Liver (tissue), 9 donors: ENCODE results near the gene SIGLEC1. TPM values are rescaled to one million over a fixed set of nuclear protein-coding genes. Genes with fewer than 3 reads are reported as not detected.

ENCODE experiments used
- DNase-seq: peaks from one replicate; pipeline ENCODE4 v3.0.0-alpha.2; 2017; ENCODE audit warnings: low spot score
- H3K27ac ChIP-seq, 2 donors: one replicate each; pipeline ENCODE4 v1.7.0; 2013; ENCODE audit warnings: inconsistent platforms in 2 of 2, low read length in 2 of 2, control low read depth in 1 of 2, low read depth in 1 of 2, mild to moderate bottlenecking in 1 of 2
- H3K27me3 ChIP-seq, 4 donors: one replicate each; pipeline versions ENCODE4 v1.6.1 to v1.7.0; 2013; ENCODE audit warnings: low read length in 3 of 4, inconsistent platforms in 1 of 4, mild to moderate bottlenecking in 1 of 4, moderate library complexity in 1 of 4; ENCODE audit not compliant: control insufficient read depth in 4 of 4, insufficient read depth in 4 of 4
- H3K36me3 ChIP-seq, 4 donors: one replicate each; pipeline versions ENCODE4 v1.6.1 to v1.7.0; 2013; ENCODE audit warnings: low read length in 3 of 4, mild to moderate bottlenecking in 3 of 4, low read depth in 1 of 4, moderate library complexity in 1 of 4; ENCODE audit not compliant: control insufficient read depth in 4 of 4, insufficient read depth in 3 of 4
- H3K4me1 ChIP-seq, 4 donors: one replicate each; pipeline versions ENCODE4 v1.6.1 to v1.7.0; 2013; ENCODE audit warnings: low read length in 3 of 4, mild to moderate bottlenecking in 3 of 4, moderate library complexity in 1 of 4; ENCODE audit not compliant: control insufficient read depth in 4 of 4, insufficient read depth in 4 of 4
- H3K4me3 ChIP-seq, 3 donors: one replicate each; pipeline versions ENCODE4 v1.6.1 to v1.7.0; 2013; ENCODE audit warnings: low read length in 3 of 3, control low read depth in 1 of 3, low read depth in 1 of 3, mild to moderate bottlenecking in 1 of 3
- H3K9ac ChIP-seq, 2 donors: one replicate each; pipeline ENCODE4 v1.7.0; 2013; ENCODE audit warnings: low read length in 2 of 2, mild to moderate bottlenecking in 2 of 2, moderate library complexity in 2 of 2, control low read depth in 1 of 2, low read depth in 1 of 2
- H3K9me3 ChIP-seq, 4 donors: one replicate each; pipeline versions ENCODE4 v1.6.1 to v1.7.0; 2013; ENCODE audit warnings: low read length in 3 of 4; ENCODE audit not compliant: control insufficient read depth in 4 of 4
- EGR1 ChIP-seq, 2 donors: IDR thresholded peaks; 2 replicates each; pipeline ENCODE4 v1.6.1; 2016 to 2018; ENCODE audit warnings: antibody characterized with exemption in 2 of 2, low read depth in 2 of 2
- FOXA2 ChIP-seq: IDR thresholded peaks from 2 replicates; pipeline ENCODE4 v1.6.1; 2016; ENCODE audit warnings: antibody characterized with exemption
- GABPA ChIP-seq, 2 donors: IDR thresholded peaks in 1 of 2; conservative IDR thresholded peaks in 1 of 2; 2 replicates each; pipeline ENCODE4 v1.6.1; 2016; ENCODE audit warnings: antibody characterized with exemption in 2 of 2, mild to moderate bottlenecking in 1 of 2, moderate library complexity in 1 of 2
- HNF4A ChIP-seq, 2 donors: conservative IDR thresholded peaks; 2 replicates each; pipeline ENCODE4 v1.6.1; 2016; ENCODE audit warnings: antibody characterized with exemption in 2 of 2, mild to moderate bottlenecking in 2 of 2
- HNF4G ChIP-seq: IDR thresholded peaks from 2 replicates; pipeline ENCODE4 v1.6.1; 2016; ENCODE audit warnings: antibody characterized with exemption
- JUND ChIP-seq, 2 donors: IDR thresholded peaks; 2 replicates each; pipeline ENCODE4 v1.6.1; 2016; ENCODE audit warnings: antibody characterized with exemption in 2 of 2
- RAD21 ChIP-seq, 2 donors: IDR thresholded peaks; 2 replicates each; pipeline ENCODE4 v1.6.1; 2016; ENCODE audit warnings: antibody characterized with exemption in 2 of 2, mild to moderate bottlenecking in 2 of 2
- RXRA ChIP-seq, 2 donors: IDR thresholded peaks; 2 replicates each; pipeline ENCODE4 v1.6.1; 2017 to 2018; ENCODE audit warnings: antibody characterized with exemption in 2 of 2, mild to moderate bottlenecking in 1 of 2
- SP1 ChIP-seq: IDR thresholded peaks from 2 replicates; pipeline ENCODE4 v1.6.1; 2018; ENCODE audit warnings: antibody characterized with exemption, mild to moderate bottlenecking
- TAF1 ChIP-seq: conservative IDR thresholded peaks from 2 replicates; pipeline ENCODE4 v1.6.1; 2016; ENCODE audit warnings: antibody characterized with exemption, mild to moderate bottlenecking
- YY1 ChIP-seq: IDR thresholded peaks from 2 replicates; pipeline ENCODE4 v1.6.1; 2016; ENCODE audit warnings: antibody characterized with exemption, mild to moderate bottlenecking
- WGBS: extraction: QIAGEN DNeasy Blood & Tissue Kit; methylation state at CpG from one replicate; pipeline ENCODE4 v1.1.7; 2013; 5-methylcytosine and 5-hydroxymethylcytosine counted together
- polyA plus RNA-seq, 2 donors: library from polyadenylated mRNA; stranded (reverse) in 1 of 2; unstranded in 1 of 2; fragments of 200-250 nt in 1 of 2; fragments of >200 nt in 1 of 2; fragmentation: Nextera tagmentation in 1 of 2; extraction: Ambion mirVana in 1 of 2; gene quantifications; one replicate each; pipeline versions ENCODE4 v1.2.1 to v1.2.3, GENCODE V29; 2013 to 2015
- total RNA-seq, 2 donors: library from RNA; depleted of rRNA; stranded (reverse); fragments of >200 nt; gene quantifications; one replicate each; pipeline ENCODE4 v1.2.3, GENCODE V29; 2014
- TF ChIP-seq, protein P1 (sequence below): fragments of 150-350 bp; IDR thresholded peaks from 2 replicates; pipeline ENCODE4 v1.5.1; 2017; ENCODE audit warnings: improper control_type of control experiment, low read depth, low read length; ENCODE audit not compliant: missing input control
- TF ChIP-seq, protein P2 (sequence below): IDR thresholded peaks from 2 replicates; pipeline ENCODE4 v1.6.1; 2016; ENCODE audit warnings: antibody characterized with exemption
- TF ChIP-seq, protein P3 (sequence below): IDR thresholded peaks from 2 replicates; pipeline ENCODE4 v1.6.1; 2016; ENCODE audit warnings: antibody characterized with exemption, mild to moderate bottlenecking
- donor health status: healthy.
- donor health status: healthy.
- donor health status: healthy.
- donor health status: healthy.
- donor health status: healthy.

Gene SIGLEC1
- total and polyA plus RNA-seq, 4 donors, result 2.3 to 7.8 (median 7.1) TPM

DNA sequence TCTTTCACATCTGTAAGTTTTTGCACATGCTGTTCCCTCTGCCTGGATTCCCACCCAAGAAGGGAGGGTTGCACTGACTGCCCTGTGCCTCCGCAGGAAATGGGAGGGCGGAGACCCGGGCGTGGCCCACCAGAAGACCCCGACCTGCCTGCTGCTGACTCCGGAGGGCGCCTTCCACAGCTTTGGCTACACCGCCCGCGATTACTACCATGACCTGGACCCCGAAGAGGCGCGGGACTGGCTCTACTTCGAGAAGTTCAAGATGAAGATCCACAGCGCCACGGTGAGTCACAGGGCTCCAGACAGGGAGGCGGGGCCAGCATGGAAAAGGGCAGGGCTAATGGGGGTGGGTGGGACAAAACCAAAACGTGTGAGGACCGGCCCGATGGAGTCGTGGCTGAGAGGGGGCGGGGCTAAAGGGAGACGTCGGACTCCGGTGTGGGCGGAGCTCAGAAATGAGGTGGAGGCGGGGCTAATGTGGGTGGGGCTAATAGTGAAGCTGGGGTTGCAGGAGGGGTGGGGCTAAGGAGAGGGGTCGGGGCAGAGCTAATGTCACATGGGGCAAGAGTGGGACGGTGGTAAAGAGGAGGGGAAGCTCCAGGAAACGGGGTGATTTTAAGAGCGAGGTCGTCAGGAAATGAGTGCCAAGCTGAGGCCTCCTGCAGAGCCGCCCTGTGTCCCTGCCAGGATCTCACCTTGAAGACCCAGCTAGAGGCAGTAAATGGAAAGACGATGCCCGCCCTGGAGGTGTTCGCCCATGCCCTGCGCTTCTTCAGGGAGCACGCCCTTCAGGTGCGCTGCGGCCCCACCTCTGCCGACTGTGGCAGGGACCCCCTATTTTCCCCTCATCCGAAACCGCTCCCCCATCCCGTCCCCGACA is 32.6 kb upstream of the SIGLEC1 start:
- no peak for TF ChIP-seq HNF4G
- no peak for TF ChIP-seq RXRA (IDR thresholded peaks at IDR 0.05)
- TF ChIP-seq, protein P1, sequence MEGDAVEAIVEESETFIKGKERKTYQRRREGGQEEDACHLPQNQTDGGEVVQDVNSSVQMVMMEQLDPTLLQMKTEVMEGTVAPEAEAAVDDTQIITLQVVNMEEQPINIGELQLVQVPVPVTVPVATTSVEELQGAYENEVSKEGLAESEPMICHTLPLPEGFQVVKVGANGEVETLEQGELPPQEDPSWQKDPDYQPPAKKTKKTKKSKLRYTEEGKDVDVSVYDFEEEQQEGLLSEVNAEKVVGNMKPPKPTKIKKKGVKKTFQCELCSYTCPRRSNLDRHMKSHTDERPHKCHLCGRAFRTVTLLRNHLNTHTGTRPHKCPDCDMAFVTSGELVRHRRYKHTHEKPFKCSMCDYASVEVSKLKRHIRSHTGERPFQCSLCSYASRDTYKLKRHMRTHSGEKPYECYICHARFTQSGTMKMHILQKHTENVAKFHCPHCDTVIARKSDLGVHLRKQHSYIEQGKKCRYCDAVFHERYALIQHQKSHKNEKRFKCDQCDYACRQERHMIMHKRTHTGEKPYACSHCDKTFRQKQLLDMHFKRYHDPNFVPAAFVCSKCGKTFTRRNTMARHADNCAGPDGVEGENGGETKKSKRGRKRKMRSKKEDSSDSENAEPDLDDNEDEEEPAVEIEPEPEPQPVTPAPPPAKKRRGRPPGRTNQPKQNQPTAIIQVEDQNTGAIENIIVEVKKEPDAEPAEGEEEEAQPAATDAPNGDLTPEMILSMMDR, result no peak
- no peak for TF ChIP-seq FOXA2
- TF ChIP-seq EGR1 (IDR thresholded peaks at IDR 0.05; ENCODE audit: low read depth in 2 of 2), result no peak
- TF ChIP-seq TAF1, result no peak
- TF ChIP-seq SP1, result no peak
- TF ChIP-seq HNF4A (conservative IDR thresholded peaks at IDR 0.05), result no peak
- Histone ChIP-seq H3K9ac (no peak overlapping the region), H3K9me3 (no peaks in the 10 kb centered on the region), H3K36me3 (no peaks in the 10 kb centered on the region), H3K4me3 (peak overlapping the region in 1 of 3 donors; percentile 1), H3K4me1 (peaks cover 0 to 5% (median 2%) of the 10 kb centered on the region in 4 donors), H3K27me3 (no peaks in the 10 kb centered on the region), H3K27ac (no peak overlapping the region)
- peak; percentile 84 for DNase-seq
- WGBS, result 27% methylated on average over 45 of the region's 45 CpGs

DNA sequence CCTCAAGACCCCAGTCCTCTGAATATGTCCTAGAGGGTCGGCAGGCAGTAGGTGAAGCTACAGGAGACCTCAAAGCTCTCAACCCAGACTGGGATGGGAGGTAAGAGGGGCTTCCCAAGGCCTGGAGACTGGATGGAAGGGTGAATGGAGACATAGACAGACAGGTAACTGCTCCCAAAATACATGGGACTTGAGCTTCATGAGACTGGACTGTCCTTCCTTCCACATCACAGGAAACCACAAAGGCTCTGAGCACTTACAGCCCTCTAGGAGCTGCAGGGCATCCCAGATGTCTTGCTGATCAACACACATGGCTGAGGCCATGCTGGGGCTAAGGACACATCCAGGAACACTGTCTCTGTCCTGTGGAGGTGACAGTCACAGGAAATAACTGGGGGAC is 31.6 kb upstream of the SIGLEC1 start:
- DNase-seq, result no peak
- peaks cover under 1 to 5% (median 2%) of the 10 kb centered on the region in 4 donors for H3K4me1 ChIP-seq
- H3K27me3 ChIP-seq, result no peaks in the 10 kb centered on the region
- no peak overlapping the region for H3K4me3 ChIP-seq
- WGBS, result 82% methylated on average over 1 of the region's 1 CpG
- no peaks in the 10 kb centered on the region for H3K9me3 ChIP-seq
- H3K9ac ChIP-seq, result no peak overlapping the region
- no peaks in the 10 kb centered on the region for H3K36me3 ChIP-seq
- no peak overlapping the region for H3K27ac ChIP-seq
- TF ChIP-seq SP1 (no peak), YY1 (no peak), RAD21 (IDR thresholded peaks at IDR 0.05) (no peak), TAF1 (no peak), GABPA (IDR thresholded peaks at IDR 0.05 in 1 of 2, conservative IDR thresholded peaks at IDR 0.05 in 1 of 2) (no peak), RXRA (IDR thresholded peaks at IDR 0.05) (no peak), JUND (IDR thresholded peaks at IDR 0.05) (no peak), FOXA2 (no peak)
- TF ChIP-seq, protein P2, sequence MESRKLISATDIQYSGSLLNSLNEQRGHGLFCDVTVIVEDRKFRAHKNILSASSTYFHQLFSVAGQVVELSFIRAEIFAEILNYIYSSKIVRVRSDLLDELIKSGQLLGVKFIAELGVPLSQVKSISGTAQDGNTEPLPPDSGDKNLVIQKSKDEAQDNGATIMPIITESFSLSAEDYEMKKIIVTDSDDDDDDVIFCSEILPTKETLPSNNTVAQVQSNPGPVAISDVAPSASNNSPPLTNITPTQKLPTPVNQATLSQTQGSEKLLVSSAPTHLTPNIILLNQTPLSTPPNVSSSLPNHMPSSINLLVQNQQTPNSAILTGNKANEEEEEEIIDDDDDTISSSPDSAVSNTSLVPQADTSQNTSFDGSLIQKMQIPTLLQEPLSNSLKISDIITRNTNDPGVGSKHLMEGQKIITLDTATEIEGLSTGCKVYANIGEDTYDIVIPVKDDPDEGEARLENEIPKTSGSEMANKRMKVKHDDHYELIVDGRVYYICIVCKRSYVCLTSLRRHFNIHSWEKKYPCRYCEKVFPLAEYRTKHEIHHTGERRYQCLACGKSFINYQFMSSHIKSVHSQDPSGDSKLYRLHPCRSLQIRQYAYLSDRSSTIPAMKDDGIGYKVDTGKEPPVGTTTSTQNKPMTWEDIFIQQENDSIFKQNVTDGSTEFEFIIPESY, result no peak
- TF ChIP-seq, protein P3, sequence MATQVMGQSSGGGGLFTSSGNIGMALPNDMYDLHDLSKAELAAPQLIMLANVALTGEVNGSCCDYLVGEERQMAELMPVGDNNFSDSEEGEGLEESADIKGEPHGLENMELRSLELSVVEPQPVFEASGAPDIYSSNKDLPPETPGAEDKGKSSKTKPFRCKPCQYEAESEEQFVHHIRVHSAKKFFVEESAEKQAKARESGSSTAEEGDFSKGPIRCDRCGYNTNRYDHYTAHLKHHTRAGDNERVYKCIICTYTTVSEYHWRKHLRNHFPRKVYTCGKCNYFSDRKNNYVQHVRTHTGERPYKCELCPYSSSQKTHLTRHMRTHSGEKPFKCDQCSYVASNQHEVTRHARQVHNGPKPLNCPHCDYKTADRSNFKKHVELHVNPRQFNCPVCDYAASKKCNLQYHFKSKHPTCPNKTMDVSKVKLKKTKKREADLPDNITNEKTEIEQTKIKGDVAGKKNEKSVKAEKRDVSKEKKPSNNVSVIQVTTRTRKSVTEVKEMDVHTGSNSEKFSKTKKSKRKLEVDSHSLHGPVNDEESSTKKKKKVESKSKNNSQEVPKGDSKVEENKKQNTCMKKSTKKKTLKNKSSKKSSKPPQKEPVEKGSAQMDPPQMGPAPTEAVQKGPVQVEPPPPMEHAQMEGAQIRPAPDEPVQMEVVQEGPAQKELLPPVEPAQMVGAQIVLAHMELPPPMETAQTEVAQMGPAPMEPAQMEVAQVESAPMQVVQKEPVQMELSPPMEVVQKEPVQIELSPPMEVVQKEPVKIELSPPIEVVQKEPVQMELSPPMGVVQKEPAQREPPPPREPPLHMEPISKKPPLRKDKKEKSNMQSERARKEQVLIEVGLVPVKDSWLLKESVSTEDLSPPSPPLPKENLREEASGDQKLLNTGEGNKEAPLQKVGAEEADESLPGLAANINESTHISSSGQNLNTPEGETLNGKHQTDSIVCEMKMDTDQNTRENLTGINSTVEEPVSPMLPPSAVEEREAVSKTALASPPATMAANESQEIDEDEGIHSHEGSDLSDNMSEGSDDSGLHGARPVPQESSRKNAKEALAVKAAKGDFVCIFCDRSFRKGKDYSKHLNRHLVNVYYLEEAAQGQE, result no peak
